ENCODE results near the gene INPP4B. TPM values are rescaled to one million over a fixed set of nuclear protein-coding genes. Genes with fewer than 3 reads are reported as not detected.

Gene INPP4B
- total and polyA plus RNA-seq, 2 donors (not counting 1 experiment from before 2014, with no cell fraction given) = 0.03 TPM; not detected in 1

DNA sequence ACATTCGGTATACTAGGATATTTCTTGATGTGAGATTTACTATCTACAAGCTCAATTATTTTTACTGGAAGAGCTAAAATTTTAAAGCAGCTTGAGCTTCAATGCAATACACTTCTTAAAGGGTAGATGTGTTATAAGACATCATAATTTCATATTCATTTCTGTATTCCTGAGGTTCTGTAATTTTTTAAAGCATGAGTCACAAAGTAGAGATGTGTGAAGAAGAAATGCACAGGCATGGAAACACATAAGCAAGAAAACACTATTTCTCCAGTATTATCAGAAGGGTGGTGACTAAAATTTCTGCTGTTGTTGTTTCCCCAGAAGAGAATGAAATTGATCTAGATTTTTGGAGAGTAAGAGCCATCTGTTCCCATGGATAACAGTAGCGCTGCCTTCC lies 72.6 kb downstream of the INPP4B start:
- H3K4me1 ChIP-seq (ENCODE audit: control insufficient read depth in 2 of 2, insufficient read depth in 2 of 2, low read length in 2 of 2) = no peaks in the 10 kb centered on the region
- H4K20me1 ChIP-seq (ENCODE audit: control insufficient read depth, insufficient read depth, low read length, poor library complexity, severe bottlenecking) = no peaks in the 10 kb centered on the region
- H3K79me2 ChIP-seq (ENCODE audit: control insufficient read depth, insufficient read depth, low read length) = no peaks in the 10 kb centered on the region
- no peak overlapping the region for H3K4me3 Mint-ChIP-seq
- POLR2A ChIA-PET = no interaction called here
- H3K9me3 ChIP-seq (ENCODE audit: control extremely low read depth in 1 of 3, control insufficient read depth in 2 of 3, insufficient read depth in 1 of 3, low read length in 2 of 3) = no peaks in the 10 kb centered on the region
- DNase-seq (no peak), ATAC-seq (ENCODE audit: low read depth) (no peak)
- no peak overlapping the region for H3K27ac ChIP-seq (ENCODE audit: low read length in 2 of 2)
- no peaks in the 10 kb centered on the region for H3K4me1 Mint-ChIP-seq
- no peaks in the 10 kb centered on the region for H3K36me3 ChIP-seq (replicated peaks in 1 of 2; ENCODE audit: control extremely low read depth in 1 of 2, control insufficient read depth in 1 of 2, extremely low read depth in 1 of 2, insufficient read depth in 2 of 2, low read length in 1 of 2)
- CTCF ChIA-PET = no interaction called here
- H3K27ac Mint-ChIP-seq = no peak overlapping the region
- no peak overlapping the region for H3K4me3 ChIP-seq (ENCODE audit: control extremely low read depth in 1 of 5, extremely low read depth in 1 of 5, insufficient read depth in 1 of 5, low read depth in 2 of 5, low read length in 4 of 5)
- H3K9ac ChIP-seq (ENCODE audit: low read length) = no peak overlapping the region
- intact Hi-C loops (cut with micrococcal nuclease) = no loop called here
- TF ChIP-seq, protein P1, sequence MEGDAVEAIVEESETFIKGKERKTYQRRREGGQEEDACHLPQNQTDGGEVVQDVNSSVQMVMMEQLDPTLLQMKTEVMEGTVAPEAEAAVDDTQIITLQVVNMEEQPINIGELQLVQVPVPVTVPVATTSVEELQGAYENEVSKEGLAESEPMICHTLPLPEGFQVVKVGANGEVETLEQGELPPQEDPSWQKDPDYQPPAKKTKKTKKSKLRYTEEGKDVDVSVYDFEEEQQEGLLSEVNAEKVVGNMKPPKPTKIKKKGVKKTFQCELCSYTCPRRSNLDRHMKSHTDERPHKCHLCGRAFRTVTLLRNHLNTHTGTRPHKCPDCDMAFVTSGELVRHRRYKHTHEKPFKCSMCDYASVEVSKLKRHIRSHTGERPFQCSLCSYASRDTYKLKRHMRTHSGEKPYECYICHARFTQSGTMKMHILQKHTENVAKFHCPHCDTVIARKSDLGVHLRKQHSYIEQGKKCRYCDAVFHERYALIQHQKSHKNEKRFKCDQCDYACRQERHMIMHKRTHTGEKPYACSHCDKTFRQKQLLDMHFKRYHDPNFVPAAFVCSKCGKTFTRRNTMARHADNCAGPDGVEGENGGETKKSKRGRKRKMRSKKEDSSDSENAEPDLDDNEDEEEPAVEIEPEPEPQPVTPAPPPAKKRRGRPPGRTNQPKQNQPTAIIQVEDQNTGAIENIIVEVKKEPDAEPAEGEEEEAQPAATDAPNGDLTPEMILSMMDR (IDR thresholded peaks at IDR 0.05) = no peak
- TF ChIP-seq EZH2 (IDR thresholded peaks at IDR 0.05; ENCODE audit: borderline replicate concordance, insufficient read depth, low read depth, low read length, poor library complexity, severe bottlenecking) = no peak
- H3K9me3 Mint-ChIP-seq (ENCODE audit: insufficient read depth) = no peaks in the 10 kb centered on the region
- no peak overlapping the region for H2AFZ ChIP-seq (ENCODE audit: insufficient read depth, low read depth, low read length, poor library complexity, severe bottlenecking)
- no CpG with 5 or more reads among the region's 2 CpGs for WGBS (ENCODE audit: insufficient coverage)
- no peaks in the 10 kb centered on the region for H3K27me3 ChIP-seq (replicated peaks in 1 of 4; ENCODE audit: control extremely low read depth in 1 of 4, control insufficient read depth in 3 of 4, insufficient read depth in 4 of 4, low read length in 3 of 4)
- H3K4me2 ChIP-seq (replicated peaks; ENCODE audit: low read depth, low read length, poor library complexity, severe bottlenecking) = no peak overlapping the region
- H3K27me3 Mint-ChIP-seq = no peaks in the 10 kb centered on the region

DNA sequence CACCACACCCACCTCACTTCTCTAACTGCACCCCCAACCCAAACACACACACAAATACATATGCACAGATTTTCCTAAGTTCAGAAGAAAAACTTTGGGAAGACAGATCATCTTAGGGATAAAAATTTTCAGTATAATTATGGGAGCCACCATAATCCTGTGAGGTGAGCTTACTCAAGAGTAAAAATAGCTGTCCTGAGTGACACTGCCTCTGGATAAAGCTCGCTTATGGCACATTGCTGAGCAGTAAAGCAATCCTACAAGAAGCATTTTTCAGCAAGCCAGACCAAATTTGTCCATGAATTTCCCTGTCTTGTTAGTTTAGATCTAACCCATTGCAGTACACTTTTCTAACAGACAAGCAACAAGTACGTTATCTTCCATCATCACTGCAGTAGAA lies 83.8 kb downstream of the INPP4B start:
- CTCF ChIA-PET = no interaction called here
- 73% methylated on average over 1 of the region's 2 CpGs for WGBS (ENCODE audit: insufficient coverage)
- no peak overlapping the region for H2AFZ ChIP-seq (ENCODE audit: insufficient read depth, low read depth, low read length, poor library complexity, severe bottlenecking)

More for the DNA sequence above, 83.8 kb downstream of the INPP4B start:
- no peaks in the 10 kb centered on the region for H3K4me1 Mint-ChIP-seq
- Histone ChIP-seq H4K20me1 (ENCODE audit: control insufficient read depth, insufficient read depth, low read length, poor library complexity, severe bottlenecking) (no peaks in the 10 kb centered on the region), H3K27ac (ENCODE audit: low read length in 2 of 2) (no peak overlapping the region), H3K9ac (ENCODE audit: low read length) (no peak overlapping the region), H3K4me1 (ENCODE audit: control insufficient read depth in 2 of 2, insufficient read depth in 2 of 2, low read length in 2 of 2) (no peaks in the 10 kb centered on the region), H3K36me3 (replicated peaks in 1 of 2; ENCODE audit: control extremely low read depth in 1 of 2, control insufficient read depth in 1 of 2, extremely low read depth in 1 of 2, insufficient read depth in 2 of 2, low read length in 1 of 2) (no peaks in the 10 kb centered on the region), H3K4me3 (ENCODE audit: control extremely low read depth in 1 of 5, extremely low read depth in 1 of 5, insufficient read depth in 1 of 5, low read depth in 2 of 5, low read length in 4 of 5) (no peak overlapping the region), H3K9me3 (ENCODE audit: control extremely low read depth in 1 of 3, control insufficient read depth in 2 of 3, insufficient read depth in 1 of 3, low read length in 2 of 3) (no peaks in the 10 kb centered on the region), H3K79me2 (ENCODE audit: control insufficient read depth, insufficient read depth, low read length) (no peaks in the 10 kb centered on the region), H3K4me2 (replicated peaks; ENCODE audit: low read depth, low read length, poor library complexity, severe bottlenecking) (no peak overlapping the region), H3K27me3 (replicated peaks in 1 of 4; ENCODE audit: control extremely low read depth in 1 of 4, control insufficient read depth in 3 of 4, insufficient read depth in 4 of 4, low read length in 3 of 4) (no peaks in the 10 kb centered on the region)
- H3K27ac Mint-ChIP-seq = no peak overlapping the region
- ATAC-seq (ENCODE audit: low read depth) = no peak
- POLR2A ChIA-PET = no interaction called here
- TF ChIP-seq, protein P1 (IDR thresholded peaks at IDR 0.05) = no peak
- TF ChIP-seq EZH2 (IDR thresholded peaks at IDR 0.05; ENCODE audit: borderline replicate concordance, insufficient read depth, low read depth, low read length, poor library complexity, severe bottlenecking) = no peak
- no peak for DNase-seq
- no peaks in the 10 kb centered on the region for H3K27me3 Mint-ChIP-seq
- H3K4me3 Mint-ChIP-seq = no peak overlapping the region
- intact Hi-C loops (cut with micrococcal nuclease) = no loop called here
- H3K9me3 Mint-ChIP-seq (ENCODE audit: insufficient read depth) = no peaks in the 10 kb centered on the region

Measured in B cell (primary cell).